Mesenchymal stem cell (in vitro differentiated cells and primary cell): Measurements from ENCODE around the gene VWA3B.

Source experiments
- DNase-seq: peaks from one replicate; pipeline ENCODE4 v3.0.0-alpha.2; 2013
- H2AFZ ChIP-seq: one replicate; pipeline ENCODE4 v1.6.1; 2013; ENCODE audit warnings: low read depth, mild to moderate bottlenecking, control low read depth, inconsistent platforms, low read length, moderate library complexity
- H2AK5ac ChIP-seq: 2 replicates; pipeline ENCODE4 v1.6.1; 2013; ENCODE audit warnings: low read length, moderate library complexity, mild to moderate bottlenecking, inconsistent platforms; ENCODE audit not compliant: severe bottlenecking
- H2BK120ac ChIP-seq: one replicate; pipeline ENCODE4 v1.6.1; 2013; ENCODE audit warnings: low read depth, mild to moderate bottlenecking, inconsistent platforms, low read length, moderate library complexity
- H2BK12ac ChIP-seq, 2 experiments: one replicate each; pipeline ENCODE4 v1.6.1; 2013; ENCODE audit warnings: inconsistent platforms in 2 of 2, low read length in 2 of 2, mild to moderate bottlenecking in 2 of 2, moderate library complexity in 2 of 2, control low read depth in 1 of 2
- H2BK15ac ChIP-seq: one replicate; pipeline ENCODE4 v1.6.1; 2013; ENCODE audit warnings: mild to moderate bottlenecking, low read depth, inconsistent platforms; ENCODE audit not compliant: poor library complexity, severe bottlenecking
- H2BK5ac ChIP-seq: 2 replicates; pipeline ENCODE4 v1.6.1; 2013; ENCODE audit warnings: low read depth, mild to moderate bottlenecking, low read length, control low read depth, inconsistent platforms; ENCODE audit not compliant: poor library complexity, severe bottlenecking
- H3K14ac ChIP-seq, 2 experiments: one replicate each; pipeline ENCODE4 v1.6.1; 2013; ENCODE audit warnings: inconsistent platforms in 2 of 2, low read length in 2 of 2, control low read depth in 1 of 2, mild to moderate bottlenecking in 1 of 2, moderate library complexity in 1 of 2
- H3K18ac ChIP-seq, 2 experiments: one replicate each; pipeline ENCODE4 v1.6.1; 2013; ENCODE audit warnings: inconsistent platforms in 2 of 2, low read length in 2 of 2, control low read depth in 1 of 2, low read depth in 1 of 2, mild to moderate bottlenecking in 1 of 2
- H3K23ac ChIP-seq, 2 experiments: one replicate each; pipeline ENCODE4 v1.6.1; 2013; ENCODE audit warnings: inconsistent platforms in 2 of 2, low read length in 2 of 2, mild to moderate bottlenecking in 2 of 2, moderate library complexity in 2 of 2, control low read depth in 1 of 2
- H3K27ac ChIP-seq: 2 replicates; pipeline ENCODE4 v1.5.1; 2013; ENCODE audit warnings: mild to moderate bottlenecking, moderate library complexity, low read length, control low read depth, inconsistent platforms; ENCODE audit not compliant: poor library complexity, severe bottlenecking
- H3K27me3 ChIP-seq, 2 experiments: 2 replicates each; pipeline versions ENCODE4 v1.6.1 to v1.7.0; 2013; ENCODE audit warnings: low read length in 2 of 2, mild to moderate bottlenecking in 2 of 2, moderate library complexity in 2 of 2, control low read depth in 1 of 2, inconsistent platforms in 1 of 2; ENCODE audit not compliant: control insufficient read depth in 1 of 2, insufficient read depth in 1 of 2
- H3K36me3 ChIP-seq, 2 experiments: 2 replicates each; pipeline versions ENCODE4 v1.6.1 to v1.7.0; 2013; ENCODE audit warnings: low read length in 2 of 2, control low read depth in 1 of 2, inconsistent platforms in 1 of 2, low read depth in 1 of 2, mild to moderate bottlenecking in 1 of 2; ENCODE audit not compliant: insufficient read depth in 2 of 2, control insufficient read depth in 1 of 2
- H3K4ac ChIP-seq, 2 experiments: one replicate each; pipeline ENCODE4 v1.6.1; 2013; ENCODE audit warnings: inconsistent platforms in 2 of 2, low read length in 2 of 2, mild to moderate bottlenecking in 2 of 2, moderate library complexity in 2 of 2, control low read depth in 1 of 2, low read depth in 1 of 2
- H3K4me1 ChIP-seq: 2 replicates; pipeline ENCODE4 v1.6.1; 2013; ENCODE audit warnings: low read depth, low read length, control low read depth; ENCODE audit not compliant: control insufficient read depth, insufficient read depth
- H3K4me2 ChIP-seq: 2 replicates; pipeline ENCODE4 v1.6.1; 2013; ENCODE audit warnings: low read length, mild to moderate bottlenecking, inconsistent platforms; ENCODE audit not compliant: poor library complexity, severe bottlenecking
- H3K4me3 ChIP-seq, 2 experiments: 2 replicates each; pipeline versions ENCODE4 v1.5.1 to v1.7.0; 2013; ENCODE audit warnings: low read length in 2 of 2, mild to moderate bottlenecking in 2 of 2, control low read depth in 1 of 2, low read depth in 1 of 2; ENCODE audit not compliant: insufficient read depth in 1 of 2
- H3K79me1 ChIP-seq: replicated peaks from 2 replicates; pipeline ENCODE4 v1.6.1; 2013; ENCODE audit warnings: mild to moderate bottlenecking, control low read depth, low read length, inconsistent platforms; ENCODE audit not compliant: poor library complexity, severe bottlenecking
- H3K9ac ChIP-seq: 2 replicates; pipeline ENCODE4 v1.7.0; 2013; ENCODE audit warnings: mild to moderate bottlenecking, low read length, moderate library complexity
- H3K9me3 ChIP-seq: 2 replicates; pipeline ENCODE4 v1.7.0; 2013; ENCODE audit warnings: mild to moderate bottlenecking, low read length; ENCODE audit not compliant: control insufficient read depth
- H4K8ac ChIP-seq: one replicate; pipeline ENCODE4 v1.6.1; 2013; ENCODE audit warnings: inconsistent platforms, mild to moderate bottlenecking, low read length, moderate library complexity
- H4K91ac ChIP-seq: one replicate; pipeline ENCODE4 v1.6.1; 2013; ENCODE audit warnings: mild to moderate bottlenecking, low read length, inconsistent platforms
- WGBS: methylation state at CpG from one replicate; pipeline ENCODE4 v1.1.7; 2013; ENCODE audit warnings: mixed read lengths; 5-methylcytosine and 5-hydroxymethylcytosine counted together

Gene VWA3B

GRCh38 chr2:98253461-98254070 is 166.6 kb downstream of the VWA3B start:
- no peak overlapping the region for H2AFZ ChIP-seq
- H3K4ac ChIP-seq: no peak overlapping the region
- H3K4me2 ChIP-seq: no peak overlapping the region
- no peak overlapping the region for H4K8ac ChIP-seq
- H3K9ac ChIP-seq: no peak overlapping the region
- H3K79me1 ChIP-seq: no peaks in the 10 kb centered on the region
- H3K9me3 ChIP-seq: peaks cover 18% of the 10 kb centered on the region
- no peak overlapping the region for H4K91ac ChIP-seq
- no peak overlapping the region for H3K14ac ChIP-seq
- H3K18ac ChIP-seq: no peak overlapping the region
- H2BK5ac ChIP-seq: no peak overlapping the region
- WGBS: 67% methylated on average over 4 of the region's 5 CpGs
- no peaks in the 10 kb centered on the region for H3K27me3 ChIP-seq
- H3K4me1 ChIP-seq: no peaks in the 10 kb centered on the region
- H3K23ac ChIP-seq: no peak overlapping the region
- H3K27ac ChIP-seq: no peak overlapping the region
- no peak overlapping the region for H2BK12ac ChIP-seq
- no peak for DNase-seq
- no peaks in the 10 kb centered on the region for H3K36me3 ChIP-seq
- H2BK15ac ChIP-seq: no peak overlapping the region
- no peak overlapping the region for H2BK120ac ChIP-seq
- no peak overlapping the region for H3K4me3 ChIP-seq
- H2AK5ac ChIP-seq: no peak overlapping the region

GRCh38 chr2:98254504-98255059 is 167.6 kb downstream of the VWA3B start:
- 92% methylated on average over 8 of the region's 9 CpGs for WGBS
- Histone ChIP-seq H3K23ac (no peak overlapping the region), H3K14ac (no peak overlapping the region), H2BK5ac (no peak overlapping the region), H2BK120ac (no peak overlapping the region), H3K4me3 (no peak overlapping the region), H3K4ac (no peak overlapping the region), H2BK12ac (no peak overlapping the region), H4K91ac (no peak overlapping the region), H2AFZ (no peak overlapping the region), H3K4me1 (no peaks in the 10 kb centered on the region), H3K18ac (no peak overlapping the region), H2AK5ac (no peak overlapping the region), H3K9ac (no peak overlapping the region), H3K9me3 (peaks cover 10% of the 10 kb centered on the region), H3K79me1 (no peaks in the 10 kb centered on the region), H3K27ac (no peak overlapping the region), H3K4me2 (no peak overlapping the region), H3K36me3 (no peaks in the 10 kb centered on the region), H4K8ac (no peak overlapping the region), H3K27me3 (no peaks in the 10 kb centered on the region), H2BK15ac (no peak overlapping the region)
- no peak for DNase-seq

- Histone ChIP-seq H3K4me1 (no peaks in the 10 kb centered on the region), H2BK120ac (no peak overlapping the region), H3K27me3 (no peaks in the 10 kb centered on the region), H3K4me3 (no peak overlapping the region), H3K23ac (no peak overlapping the region), H3K4me2 (no peak overlapping the region), H3K79me1 (no peaks in the 10 kb centered on the region), H3K27ac (no peak overlapping the region), H2AFZ (no peak overlapping the region), H3K14ac (no peak overlapping the region), H3K9ac (no peak overlapping the region), H3K4ac (no peak overlapping the region), H4K8ac (no peak overlapping the region), H2BK15ac (no peak overlapping the region), H2AK5ac (no peak overlapping the region), H2BK12ac (no peak overlapping the region), H3K36me3 (no peaks in the 10 kb centered on the region), H3K9me3 (peaks cover 35% of the 10 kb centered on the region), H4K91ac (no peak overlapping the region), H3K18ac (no peak overlapping the region), H2BK5ac (no peak overlapping the region)
- DNase-seq: no peak
Measured at GRCh38 chr2:98258906-98259305, 171.9 kb downstream of the VWA3B start.

GRCh38 chr2:98263362-98263761 is 176.4 kb downstream of the VWA3B start:
- H3K18ac ChIP-seq: no peak overlapping the region
- no peak overlapping the region for H2BK12ac ChIP-seq
- no peak overlapping the region for H3K4ac ChIP-seq
- no peak overlapping the region for H3K4me3 ChIP-seq
- no peak overlapping the region for H3K27ac ChIP-seq
- H3K27me3 ChIP-seq: no peaks in the 10 kb centered on the region
- no peak overlapping the region for H4K91ac ChIP-seq
- DNase-seq: no peak
- no peak overlapping the region for H2AK5ac ChIP-seq
- H3K4me1 ChIP-seq: no peaks in the 10 kb centered on the region
- no peak overlapping the region for H2BK5ac ChIP-seq
- H3K79me1 ChIP-seq: no peaks in the 10 kb centered on the region
- no peak overlapping the region for H3K14ac ChIP-seq
- H2AFZ ChIP-seq: no peak overlapping the region
- H2BK15ac ChIP-seq: no peak overlapping the region
- H3K9ac ChIP-seq: no peak overlapping the region
- no peak overlapping the region for H3K4me2 ChIP-seq
- H2BK120ac ChIP-seq: no peak overlapping the region
- H3K36me3 ChIP-seq: no peaks in the 10 kb centered on the region
- no peak overlapping the region for H3K23ac ChIP-seq
- 71% methylated on average over 1 of the region's 1 CpG for WGBS
- H4K8ac ChIP-seq: no peak overlapping the region
- peaks cover 43% of the 10 kb centered on the region for H3K9me3 ChIP-seq
